SJCRH30 (cell line): Measurements from ENCODE around the gene DND1. TPM values are rescaled to one million over a fixed set of nuclear protein-coding genes. Genes with fewer than 3 reads are reported as not detected.
"Not testable (repeated sequence)": the region's sequence is repeated elsewhere in the genome, so short reads cannot be mapped to it uniquely, and the experiment has no call there.

Source experiments
- DNase-seq, 2 experiments: peaks; one replicate each; pipeline ENCODE4 v3.0.0-alpha.2; 2015 to 2020
- H3K27ac ChIP-seq: fragments of 250-450 bp; sonication (Bioruptor Pico); 2 replicates; pipeline ENCODE4 v1.5.1; 2020; ENCODE audit warnings: mild to moderate bottlenecking, moderate library complexity
- H3K27me3 ChIP-seq: fragments of 250-450 bp; sonication (Bioruptor Pico); 2 replicates; pipeline ENCODE4 v1.5.1; 2020; ENCODE audit warnings: mild to moderate bottlenecking, moderate library complexity
- H3K36me3 ChIP-seq: fragments of 250-450 bp; sonication (Bioruptor Pico); 2 replicates; pipeline ENCODE4 v1.5.1; 2020; ENCODE audit warnings: mild to moderate bottlenecking, moderate library complexity
- H3K4me1 ChIP-seq: fragments of 250-450 bp; sonication (Bioruptor Pico); 2 replicates; pipeline ENCODE4 v1.5.1; 2020; ENCODE audit warnings: mild to moderate bottlenecking, moderate library complexity
- H3K4me3 ChIP-seq: fragments of 250-450 bp; sonication (Bioruptor Pico); 2 replicates; pipeline ENCODE4 v1.5.1; 2020; ENCODE audit warnings: mild to moderate bottlenecking, moderate library complexity
- H3K9me3 ChIP-seq: fragments of 250-450 bp; sonication (Bioruptor Pico); replicated peaks from 2 replicates; pipeline ENCODE4 v1.5.1; 2020; ENCODE audit warnings: mild to moderate bottlenecking, moderate library complexity
- total RNA-seq: library from RNA; depleted of rRNA; stranded (reverse); fragments of >200 nt; shearing (Covaris generic); gene quantifications from 2 replicates; pipeline ENCODE4 v1.2.3, GENCODE V29; 2014; rRNA removed

The DND1 gene
- 0.41 and 1.8 TPM in 2 replicates for total RNA-seq

- H3K4me1 ChIP-seq, result no peaks in the 10 kb centered on the region
- H3K36me3 ChIP-seq, result peaks cover 63% of the 10 kb centered on the region
- H3K9me3 ChIP-seq, result no peaks in the 10 kb centered on the region
- no peak within 1 kb of the TSS for H3K27ac ChIP-seq
- no peak within 1 kb of the TSS for H3K4me3 ChIP-seq
- DNase-seq, result no peak
- H3K27me3 ChIP-seq, result no peaks in the 10 kb centered on the region
These were observed at the start of gene DND1 for GRCh38 chr5:140673187-140673976. Gene DND1, minus strand, starts transcription at chr5:140673576. Its CDS starts 34 bp downstream, at chr5:140673542.

- not testable (repeated sequence) for H3K36me3 ChIP-seq, H3K27ac ChIP-seq, H3K4me1 ChIP-seq, H3K4me3 ChIP-seq, H3K9me3 ChIP-seq, H3K27me3 ChIP-seq, DNase-seq
These were observed 48.0 kb upstream of the DND1 start for GRCh38 chr5:140721395-140721794.

GRCh38 chr5:140720738-140721137 lies 47.4 kb upstream of the DND1 start:
- H3K27me3 ChIP-seq, DNase-seq, H3K36me3 ChIP-seq, H3K27ac ChIP-seq, H3K4me3 ChIP-seq, H3K9me3 ChIP-seq, H3K4me1 ChIP-seq: not testable (repeated sequence)

GRCh38 chr5:140718266-140718592 lies 44.9 kb upstream of the DND1 start:
- peak overlapping the region; percentile 39 for H3K27ac ChIP-seq
- no peaks in the 10 kb centered on the region for H3K9me3 ChIP-seq
- no peaks in the 10 kb centered on the region for H3K36me3 ChIP-seq
- H3K4me3 ChIP-seq, result peak overlapping the region; percentile 58
- H3K4me1 ChIP-seq, result no peaks in the 10 kb centered on the region
- no peak for DNase-seq
- H3K27me3 ChIP-seq, result no peaks in the 10 kb centered on the region

GRCh38 chr5:140716238-140716637 lies 42.9 kb upstream of the DND1 start:
- H3K27ac ChIP-seq, H3K4me3 ChIP-seq, H3K4me1 ChIP-seq, H3K9me3 ChIP-seq, H3K27me3 ChIP-seq, H3K36me3 ChIP-seq, DNase-seq: not testable (repeated sequence)

GRCh38 chr5:140713562-140714094 lies 40.3 kb upstream of the DND1 start:
- Histone ChIP-seq H3K36me3 (no peaks in the 10 kb centered on the region), H3K27ac (no peak overlapping the region), H3K4me3 (no peak overlapping the region), H3K27me3 (no peaks in the 10 kb centered on the region), H3K9me3 (no peaks in the 10 kb centered on the region), H3K4me1 (no peaks in the 10 kb centered on the region; the same call in 1 of the 2 replicates)
- DNase-seq, result no peak

GRCh38 chr5:140711794-140712193 lies 38.4 kb upstream of the DND1 start:
- H3K4me1 ChIP-seq, result no peaks in the 10 kb centered on the region; the same call in 1 of the 2 replicates
- H3K36me3 ChIP-seq, result peaks cover 7% of the 10 kb centered on the region; the same call in 1 of the 2 replicates
- peak overlapping the region; percentile 78 for H3K4me3 ChIP-seq
- no peak overlapping the region for H3K27ac ChIP-seq
- H3K9me3 ChIP-seq, result no peaks in the 10 kb centered on the region
- no peaks in the 10 kb centered on the region for H3K27me3 ChIP-seq
- no peak for DNase-seq

GRCh38 chr5:140710899-140711552 lies 37.6 kb upstream of the DND1 start:
- DNase-seq, result peak; percentile 94 to 96
- no peaks in the 10 kb centered on the region for H3K9me3 ChIP-seq
- H3K4me3 ChIP-seq, result peak overlapping the region; percentile 78
- no peaks in the 10 kb centered on the region for H3K27me3 ChIP-seq
- H3K36me3 ChIP-seq, result peaks cover 7% of the 10 kb centered on the region; the same call in 1 of the 2 replicates
- peak overlapping the region; percentile 61 for H3K27ac ChIP-seq
- no peaks in the 10 kb centered on the region; the same call in 1 of the 2 replicates for H3K4me1 ChIP-seq

- peaks cover 24% of the 10 kb centered on the region for H3K36me3 ChIP-seq
- not testable (repeated sequence) for H3K27me3 ChIP-seq, H3K9me3 ChIP-seq, H3K27ac ChIP-seq, DNase-seq, H3K4me3 ChIP-seq, H3K4me1 ChIP-seq
These were observed 35.4 kb upstream of the DND1 start for GRCh38 chr5:140708787-140709186.

- no peak for DNase-seq
- H3K27me3 ChIP-seq, result no peaks in the 10 kb centered on the region
- no peaks in the 10 kb centered on the region; the same call in 1 of the 2 replicates for H3K4me1 ChIP-seq
- H3K36me3 ChIP-seq, result peaks cover 30% of the 10 kb centered on the region
- no peak overlapping the region for H3K27ac ChIP-seq
- H3K4me3 ChIP-seq, result no peak overlapping the region
- no peaks in the 10 kb centered on the region for H3K9me3 ChIP-seq
These were observed 34.4 kb upstream of the DND1 start for GRCh38 chr5:140707812-140708211.

- Histone ChIP-seq H3K27me3 (no peaks in the 10 kb centered on the region), H3K4me3 (peak within 1 kb of the TSS; percentile 68), H3K36me3 (peaks cover 51% of the 10 kb centered on the region), H3K27ac (peak within 1 kb of the TSS; percentile 42), H3K4me1 (no peaks in the 10 kb centered on the region), H3K9me3 (no peaks in the 10 kb centered on the region)
- DNase-seq, result peak; percentile 94 to 98
These were observed 27.1 kb upstream of the DND1 start, which contains the start of gene ZMAT2 for GRCh38 chr5:140700177-140701144. Gene ZMAT2, plus strand, starts transcription at chr5:140700447. Its CDS starts 14 bp downstream, at chr5:140700461.

- no peaks in the 10 kb centered on the region; the same call in 1 of the 2 replicates for H3K4me1 ChIP-seq
- peaks cover 34% of the 10 kb centered on the region for H3K36me3 ChIP-seq
- no peaks in the 10 kb centered on the region for H3K9me3 ChIP-seq
These were observed 23.6 kb upstream of the DND1 start for GRCh38 chr5:140696891-140697492.

GRCh38 chr5:140694276-140694675 lies 20.9 kb upstream of the DND1 start:
- H3K27ac ChIP-seq, result no peak overlapping the region
- DNase-seq, result no peak
- no peaks in the 10 kb centered on the region for H3K27me3 ChIP-seq
- H3K4me3 ChIP-seq, result no peak overlapping the region
- H3K36me3 ChIP-seq, result peaks cover 29% of the 10 kb centered on the region
- H3K9me3 ChIP-seq, result no peaks in the 10 kb centered on the region
- no peaks in the 10 kb centered on the region; the same call in 1 of the 2 replicates for H3K4me1 ChIP-seq

More at GRCh38 chr5:140696891-140697492, 23.6 kb upstream of the DND1 start:
- no peak for DNase-seq
- H3K27ac ChIP-seq, result no peak overlapping the region
- no peak overlapping the region for H3K4me3 ChIP-seq
- no peaks in the 10 kb centered on the region for H3K27me3 ChIP-seq
